Vagina (tissue), 2 donors: Measurements from ENCODE around the gene LRRC74B.
"Not testable (repeated sequence)": the region's sequence is repeated elsewhere in the genome, so short reads cannot be mapped to it uniquely, and the experiment has no call there.

ENCODE experiments used
- CTCF ChIP-seq, 3 experiments: fragments of 450-650 bp in 2 of 3; fragments of 200-600 bp in 1 of 3; sonication (generic) in 1 of 3; IDR thresholded peaks; one replicate each; pipeline ENCODE4 v1.5.1; 2017 to 2019; ENCODE audit warnings: antibody characterized with exemption in 3 of 3, mild to moderate bottlenecking in 2 of 3, moderate library complexity in 2 of 3
- POLR2A ChIP-seq, 2 donors: fragments of 450-650 bp; IDR thresholded peaks; one replicate each; pipeline ENCODE4 v1.6.1; 2017; ENCODE audit warnings: antibody characterized with exemption in 2 of 2, mild to moderate bottlenecking in 2 of 2, moderate library complexity in 2 of 2

- not testable (repeated sequence) for TF ChIP-seq CTCF, POLR2A (IDR thresholded peaks at IDR 0.05)
Measured at GRCh38 chr22:21093555-21094137, 47.9 kb downstream of the LRRC74B start.
